Coronary artery (tissue), 2 donors: Measurements from ENCODE around the gene TBL1XR1.

ENCODE experiments used
- DNase-seq: peaks from one replicate; pipeline ENCODE4 v3.0.0-alpha.2; 2017; ENCODE audit warnings: low spot score
- H3K27ac ChIP-seq, 2 donors: fragments of 200-600 bp; sonication (generic); one replicate each; pipeline ENCODE4 v1.5.1; 2016 to 2019
- H3K4me3 ChIP-seq: fragments of 200-600 bp; sonication (generic); 2 replicates; pipeline ENCODE4 v1.5.1; 2016; ENCODE audit warnings: mild to moderate bottlenecking, moderate library complexity
- CTCF ChIP-seq: fragments of 200-600 bp; sonication (generic); IDR thresholded peaks from one replicate; pipeline ENCODE4 v1.5.1; 2019; ENCODE audit warnings: antibody characterized with exemption

The TBL1XR1 gene

GRCh38 chr3:177197041-177197726 is at the start of gene TBL1XR1:
TSS of gene TBL1XR1 (minus strand) at chr3:177197482. CDS start at chr3:177064977, 132,505 bp downstream.
- peak; percentile 96 for DNase-seq
- H3K4me3 ChIP-seq = peak within 1 kb of the TSS; percentile 98
- TF ChIP-seq CTCF = no peak
- peak within 1 kb of the TSS; percentile 99 to 100 for H3K27ac ChIP-seq

GRCh38 chr3:177245250-177245649 is 48.0 kb upstream of the TBL1XR1 start:
- DNase-seq = no peak
- no peak for TF ChIP-seq CTCF
- Histone ChIP-seq H3K4me3 (no peak overlapping the region), H3K27ac (no peak overlapping the region)

DNA sequence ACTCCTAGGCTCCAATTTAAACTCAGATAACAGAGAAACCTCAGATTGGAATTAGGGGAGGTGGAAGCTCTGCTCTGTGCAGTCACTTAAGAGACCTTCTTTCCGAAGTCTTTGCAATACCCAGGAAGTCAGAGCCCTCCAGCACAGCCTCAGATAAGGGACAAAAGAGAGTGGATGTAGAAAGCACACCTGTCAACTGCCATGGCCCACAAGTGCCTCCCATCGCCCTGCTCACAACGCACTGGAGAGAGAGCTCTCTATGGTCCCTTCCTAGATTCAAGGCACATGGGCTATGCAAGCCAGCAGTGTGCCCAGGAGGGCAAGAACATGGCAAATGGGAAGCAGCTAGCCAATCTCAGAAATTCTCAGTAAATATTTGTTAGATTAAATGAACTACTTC is 47.3 kb upstream of the TBL1XR1 start:
- no peak for TF ChIP-seq CTCF
- DNase-seq = no peak
- Histone ChIP-seq H3K4me3 (no peak overlapping the region), H3K27ac (no peak overlapping the region)

GRCh38 chr3:177238686-177239216 is 41.5 kb upstream of the TBL1XR1 start:
- no peak overlapping the region for H3K4me3 ChIP-seq
- no peak for DNase-seq
- H3K27ac ChIP-seq = no peak overlapping the region
- no peak for TF ChIP-seq CTCF

GRCh38 chr3:177237206-177237605 is 39.9 kb upstream of the TBL1XR1 start:
- no peak for DNase-seq
- Histone ChIP-seq H3K27ac (no peak overlapping the region), H3K4me3 (no peak overlapping the region)
- TF ChIP-seq CTCF = no peak

GRCh38 chr3:177236704-177237103 is 39.4 kb upstream of the TBL1XR1 start:
- no peak overlapping the region for H3K27ac ChIP-seq
- no peak overlapping the region for H3K4me3 ChIP-seq
- TF ChIP-seq CTCF = no peak
- no peak for DNase-seq

DNA sequence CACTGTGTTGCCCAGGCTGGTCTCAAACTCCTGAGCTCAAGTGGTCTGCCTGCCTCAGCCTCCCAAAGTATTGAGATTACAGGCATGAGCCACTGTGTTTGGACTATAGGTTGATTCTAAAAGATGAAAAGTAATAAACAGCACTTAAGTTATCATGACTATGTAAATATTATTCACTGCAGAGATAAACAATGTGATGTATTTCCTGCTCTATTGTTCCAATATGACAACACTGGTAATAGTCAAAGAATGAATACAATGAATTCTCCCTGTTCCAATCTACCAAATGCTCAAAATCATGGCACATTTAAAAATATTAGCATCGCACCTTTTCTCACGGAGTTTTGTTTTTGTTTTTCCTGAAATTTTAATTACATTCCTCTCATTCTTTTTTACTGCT is 36.8 kb upstream of the TBL1XR1 start:
- TF ChIP-seq CTCF = no peak
- H3K4me3 ChIP-seq = no peak overlapping the region

More for the DNA sequence above, 36.8 kb upstream of the TBL1XR1 start:
- no peak overlapping the region for H3K27ac ChIP-seq
- no peak for DNase-seq
